Activated naive CD4-positive, alpha-beta T cell treated with anti-CD3 and anti-CD28 coated beads for 36 hours (primary cell): Measurements from ENCODE around the gene FXYD6. TPM values are rescaled to one million over a fixed set of nuclear protein-coding genes. Genes with fewer than 3 reads are reported as not detected.
A peak's percentile ranks its signal among the peaks of the same experiment; 100 is the strongest.

Source experiments
- CTCF ChIA-PET: fragments of 350-600 bp; sonication (Branson Sonifier 250); formaldehyde crosslinking; loops from one replicate; lab custom pipeline; 2021; ENCODE audit warnings: antibody characterized with exemption; lab: Charles Lee
- DNase-seq: peaks from one replicate; pipeline ENCODE4 v3.0.0-alpha.2; 2020
- H3K27ac Mint-ChIP-seq: one replicate; pipeline ENCODE4 v1.8.0; 2021; ENCODE audit warnings: mild to moderate bottlenecking, mixed read lengths
- H3K27me3 Mint-ChIP-seq: one replicate; pipeline ENCODE4 v1.8.0; 2021; ENCODE audit warnings: low read depth, mixed read lengths
- H3K36me3 Mint-ChIP-seq: one replicate; pipeline ENCODE4 v1.8.0; 2021; ENCODE audit warnings: low read depth, mixed read lengths
- H3K4me1 Mint-ChIP-seq: one replicate; pipeline ENCODE4 v1.8.0; 2021; ENCODE audit warnings: low read depth, mixed read lengths
- H3K4me3 Mint-ChIP-seq: one replicate; pipeline ENCODE4 v1.8.0; 2021; ENCODE audit warnings: mild to moderate bottlenecking, moderate library complexity, mixed read lengths
- H3K9me3 Mint-ChIP-seq: one replicate; pipeline ENCODE4 v1.8.0; 2021; ENCODE audit warnings: mixed read lengths
- intact Hi-C: fragments of 100-400 bp; cut with micrococcal nuclease; formaldehyde crosslinking; loops from one replicate; pipeline ENCODE4 v1.15.1; 2023
- total RNA-seq, 2 experiments: library from RNA; stranded (reverse); gene quantifications; one replicate each; pipeline ENCODE4 v1.2.3, GENCODE V29; 2021

FXYD6 gene
- total RNA-seq, 2 experiments from 2014 or later: not detected

DNA sequence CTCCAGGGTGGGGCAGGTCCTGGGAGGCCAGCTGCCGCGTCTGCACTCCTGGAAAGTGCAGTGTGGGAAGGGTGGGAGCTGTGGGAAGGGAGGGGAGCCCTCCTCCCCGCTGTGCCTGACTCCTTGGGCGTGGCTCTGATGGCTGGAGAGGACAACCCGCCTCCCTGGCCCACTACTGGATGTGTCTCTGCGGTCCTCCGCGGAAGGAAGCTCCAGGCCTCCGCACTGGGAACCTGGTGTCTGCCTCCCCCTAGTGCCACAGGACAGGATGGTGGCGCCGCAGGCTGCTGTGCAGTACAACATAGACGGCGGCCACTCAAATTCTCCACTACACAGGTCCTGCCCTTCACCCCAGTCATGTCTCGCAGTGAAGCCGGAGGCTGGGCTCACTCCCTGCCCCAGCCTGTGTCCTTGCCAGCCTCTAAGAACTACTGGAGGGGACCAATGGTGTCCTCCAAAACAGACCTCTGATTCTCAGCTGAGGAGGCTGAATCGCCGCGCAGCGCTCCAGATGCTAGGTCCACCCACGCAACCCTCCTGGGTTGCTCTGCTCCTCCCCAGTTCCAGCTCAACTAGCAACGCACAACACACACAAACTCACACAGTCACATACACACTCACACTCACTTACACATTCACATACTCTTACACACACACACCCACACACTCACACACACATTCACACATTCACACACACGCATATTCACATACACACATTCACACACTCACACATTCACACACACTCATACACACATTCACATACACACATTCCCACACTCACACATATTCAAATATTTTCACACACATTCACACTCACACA, 67.0 kb downstream of the FXYD6 start:
- Mint-ChIP-seq H3K36me3 (no peaks in the 10 kb centered on the region), H3K4me3 (no peak overlapping the region), H3K4me1 (peaks cover 24% of the 10 kb centered on the region), H3K27me3 (no peaks in the 10 kb centered on the region), H3K27ac (no peak overlapping the region), H3K9me3 (no peaks in the 10 kb centered on the region)
- intact Hi-C loops: loop anchor here (1.0 to 10.0 kb wide), 4 partner anchors 13 to 1035 kb away; partner anchors contain the start of gene BUD13
- peak; percentile 83 for DNase-seq
- CTCF ChIA-PET: interaction anchor here (0.6 to 11.3 kb wide), 15 partner anchors 11 to 383 kb away, joined by 3 to 258 read pairs (median 4); partner anchors contain the start of gene FXYD2

DNA sequence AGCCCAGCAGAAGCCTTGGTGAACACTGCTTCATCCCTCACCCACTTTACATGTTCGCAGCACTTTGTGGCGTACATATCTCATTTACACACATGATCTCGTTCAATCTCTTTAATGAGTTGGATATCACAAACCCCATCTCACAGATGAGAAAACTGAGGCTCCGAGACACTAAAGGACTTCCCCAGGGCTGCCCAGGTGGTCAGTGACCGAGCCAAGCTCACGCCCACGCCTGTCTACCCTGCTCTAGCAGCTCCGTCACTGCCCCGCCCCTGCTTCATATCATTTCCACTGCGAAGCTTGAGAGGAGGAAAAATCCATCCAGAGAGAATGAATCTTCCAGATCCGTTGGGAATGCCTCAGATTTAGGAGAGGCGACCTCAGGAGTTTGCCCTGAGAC, 67.7 kb downstream of the FXYD6 start:
- no peaks in the 10 kb centered on the region for H3K9me3 Mint-ChIP-seq
- intact Hi-C loops: loop anchor here (1.0 to 2.0 kb wide), 3 partner anchors 14 to 382 kb away; no protein-coding TSS in a partner anchor
- CTCF ChIA-PET: interaction anchor here (0.6 to 11.3 kb wide), 21 partner anchors 11 to 383 kb away, joined by 3 to 258 read pairs (median 5); partner anchors contain the start of genes FXYD2 and FXYD6
- no peak overlapping the region for H3K27ac Mint-ChIP-seq
- H3K27me3 Mint-ChIP-seq: no peaks in the 10 kb centered on the region
- DNase-seq: no peak
- no peak overlapping the region for H3K4me3 Mint-ChIP-seq
- H3K4me1 Mint-ChIP-seq: peaks cover 18% of the 10 kb centered on the region
- H3K36me3 Mint-ChIP-seq: no peaks in the 10 kb centered on the region

DNA sequence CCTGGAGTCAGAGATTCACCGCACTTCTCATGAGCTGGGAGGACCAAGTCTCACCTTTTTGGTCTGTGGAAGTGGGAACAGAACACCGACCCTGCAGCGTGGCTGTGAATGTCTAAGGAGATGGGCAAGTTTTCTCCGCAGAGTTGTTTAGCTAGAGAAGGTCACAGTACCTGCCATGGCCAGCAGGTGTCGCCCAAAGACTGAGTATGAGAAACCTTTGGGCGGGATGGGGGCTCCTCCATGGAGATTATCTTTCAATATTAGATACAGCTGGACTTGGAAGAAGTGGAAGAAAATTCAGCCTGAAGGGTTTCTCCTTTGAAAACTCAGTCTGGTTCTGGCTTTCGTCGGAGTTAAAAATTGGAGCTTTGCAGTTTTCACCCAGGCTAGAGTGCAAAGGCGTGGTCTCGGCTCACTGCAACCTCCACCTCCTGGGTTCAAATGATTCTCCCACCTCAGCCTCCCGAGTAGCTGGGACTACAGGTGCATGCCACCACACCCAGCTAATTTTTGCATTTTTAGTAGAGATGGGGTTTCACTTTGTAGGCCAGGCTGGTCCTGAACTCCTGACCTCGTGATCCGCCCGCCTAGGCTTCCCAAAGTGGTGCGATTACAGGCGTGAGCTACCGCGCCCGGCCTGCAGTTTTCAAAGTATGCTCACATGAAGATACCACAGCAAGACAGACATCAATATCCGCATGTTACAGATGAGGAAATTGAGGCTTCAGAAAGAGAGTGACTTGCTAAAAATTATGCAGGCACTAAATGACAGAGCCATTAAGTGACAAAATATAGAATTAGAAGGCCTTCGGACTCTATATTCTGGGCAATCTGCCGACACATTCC, 68.8 kb downstream of the FXYD6 start:
- CTCF ChIA-PET: interaction anchor here (0.6 to 11.3 kb wide), 35 partner anchors 10 to 805 kb away, joined by 3 to 258 read pairs (median 5); partner anchors contain the start of genes DSCAML1, FXYD2 and FXYD6
- no peaks in the 10 kb centered on the region for H3K9me3 Mint-ChIP-seq
- peaks cover 13% of the 10 kb centered on the region for H3K4me1 Mint-ChIP-seq
- intact Hi-C loops: loop anchor here (1.0 to 2.0 kb wide), 4 partner anchors 10 to 381 kb away; no protein-coding TSS in a partner anchor
- H3K36me3 Mint-ChIP-seq: no peaks in the 10 kb centered on the region
- DNase-seq: peak; percentile 87
- no peak overlapping the region for H3K4me3 Mint-ChIP-seq
- H3K27ac Mint-ChIP-seq: no peak overlapping the region
- no peaks in the 10 kb centered on the region for H3K27me3 Mint-ChIP-seq

DNA sequence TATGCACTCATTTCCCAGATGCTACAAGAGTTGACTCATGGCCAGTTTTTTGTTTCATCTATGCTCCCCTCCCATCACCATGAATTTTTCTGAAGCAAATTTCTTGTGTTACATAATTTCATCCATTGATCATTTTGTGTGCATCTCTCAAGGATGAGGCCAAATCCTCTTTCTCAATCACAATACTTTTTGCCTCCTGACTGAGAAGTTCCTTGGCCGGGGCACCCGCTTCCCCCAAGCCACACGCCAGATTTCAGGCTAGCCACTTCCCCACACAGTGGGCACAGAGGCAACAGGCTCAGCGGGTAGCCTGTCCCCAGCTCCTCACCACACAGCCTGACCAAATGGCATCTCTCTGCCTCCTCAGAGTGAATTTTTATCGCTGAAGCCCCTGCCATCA, 69.6 kb downstream of the FXYD6 start:
- no peak for DNase-seq
- Mint-ChIP-seq H3K27ac (no peak overlapping the region), H3K4me1 (peaks cover 13% of the 10 kb centered on the region), H3K36me3 (no peaks in the 10 kb centered on the region), H3K4me3 (no peak overlapping the region), H3K9me3 (no peaks in the 10 kb centered on the region), H3K27me3 (no peaks in the 10 kb centered on the region)
- CTCF ChIA-PET: interaction anchor here (0.6 to 11.3 kb wide), 21 partner anchors 9 to 381 kb away, joined by 3 to 258 read pairs (median 6); partner anchors contain the start of genes DSCAML1, FXYD2 and FXYD6
- intact Hi-C loops: loop anchor here (1.0 kb wide), 2 partner anchors 10 to 246 kb away; no protein-coding TSS in a partner anchor

DNA sequence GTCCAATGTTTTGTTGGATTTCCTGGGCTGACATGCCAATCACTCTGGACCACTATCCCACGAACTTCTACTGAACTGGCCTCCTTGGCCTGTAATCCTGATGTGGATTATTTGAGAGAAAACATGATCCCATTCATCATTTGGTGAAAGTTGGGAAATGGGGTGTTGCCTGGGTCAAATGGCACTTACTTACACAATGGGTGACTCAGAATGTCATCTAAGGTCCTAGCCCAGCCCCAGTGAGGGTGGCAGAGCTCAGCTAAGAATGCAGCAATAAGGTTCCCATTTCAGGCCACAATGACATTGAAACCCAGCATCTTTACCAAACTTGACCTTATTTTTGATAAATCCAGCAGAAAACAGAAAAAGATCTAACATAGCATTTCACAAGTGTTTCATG, 71.4 kb downstream of the FXYD6 start:
- Mint-ChIP-seq H3K27ac (no peak overlapping the region), H3K4me3 (no peak overlapping the region), H3K4me1 (peaks cover 13% of the 10 kb centered on the region), H3K36me3 (no peaks in the 10 kb centered on the region), H3K27me3 (no peaks in the 10 kb centered on the region), H3K9me3 (no peaks in the 10 kb centered on the region)
- intact Hi-C loops: no loop called here
- no peak for DNase-seq
- CTCF ChIA-PET: interaction anchor here (1.1 to 11.3 kb wide), 5 partner anchors 15 to 248 kb away, joined by 3 to 258 read pairs (median 7); partner anchors contain the start of gene FXYD2

DNA sequence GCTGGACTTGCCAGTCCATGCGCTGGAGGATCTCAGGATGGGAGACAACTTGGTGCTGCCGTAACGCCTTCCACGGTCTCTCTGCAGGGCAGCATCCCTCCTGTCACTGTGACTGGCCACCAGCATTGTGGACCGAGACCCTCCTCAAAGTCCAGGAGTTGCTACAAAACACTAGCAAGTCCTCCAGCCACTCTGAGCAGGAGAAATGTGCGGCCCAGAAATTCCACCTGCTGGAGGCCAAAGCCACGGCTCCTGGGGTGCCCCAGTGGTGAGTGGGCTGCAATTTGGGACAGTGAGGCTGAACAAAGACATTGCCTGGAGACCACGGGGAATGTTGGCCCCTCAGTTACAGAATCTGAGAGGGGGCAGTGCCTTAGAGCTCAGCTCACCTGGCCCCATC, 72.6 kb downstream of the FXYD6 start:
- peaks cover under 1% of the 10 kb centered on the region for H3K27me3 Mint-ChIP-seq
- intact Hi-C loops: no loop called here

DNA sequence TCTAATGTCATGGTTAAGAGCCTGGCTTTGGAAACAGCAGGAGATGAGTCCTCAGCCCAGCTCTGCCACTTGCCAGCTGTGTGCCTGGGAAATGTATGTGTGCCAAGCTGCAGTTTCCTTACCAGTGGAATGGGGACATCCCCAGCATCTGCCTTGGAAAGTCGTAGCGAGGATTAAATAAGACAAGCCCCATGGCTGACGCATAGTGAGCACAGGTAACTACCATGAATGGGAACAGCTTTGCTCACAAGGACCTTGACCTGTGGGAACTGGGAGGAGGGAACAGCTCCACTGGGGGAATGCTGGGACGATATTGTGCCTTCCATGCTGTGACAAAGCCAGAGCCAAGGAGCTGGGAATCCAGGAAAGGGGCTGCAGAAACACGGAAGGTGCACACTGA, 76.8 kb downstream of the FXYD6 start:
- no peak overlapping the region for H3K4me3 Mint-ChIP-seq
- H3K27ac Mint-ChIP-seq: no peak overlapping the region
- no peaks in the 10 kb centered on the region for H3K9me3 Mint-ChIP-seq
- intact Hi-C loops: no loop called here
- CTCF ChIA-PET: interaction anchor here (1.5 to 2.7 kb wide), 2 partner anchors 8 to 43 kb away, joined by 3 to 15 read pairs; no protein-coding TSS in a partner anchor
- H3K27me3 Mint-ChIP-seq: peaks cover 25% of the 10 kb centered on the region
- DNase-seq: no peak
- no peaks in the 10 kb centered on the region for H3K36me3 Mint-ChIP-seq
- H3K4me1 Mint-ChIP-seq: peaks cover 15% of the 10 kb centered on the region

More for the DNA sequence above, 72.6 kb downstream of the FXYD6 start:
- Mint-ChIP-seq H3K4me1 (peaks cover 3% of the 10 kb centered on the region), H3K4me3 (no peak overlapping the region), H3K27ac (no peak overlapping the region), H3K9me3 (no peaks in the 10 kb centered on the region), H3K36me3 (no peaks in the 10 kb centered on the region)
- no peak for DNase-seq
- CTCF ChIA-PET: interaction anchor here (2.5 to 11.3 kb wide), 2 partner anchors 16 to 143 kb away, joined by 7 to 258 read pairs; partner anchors contain the start of gene FXYD2

DNA sequence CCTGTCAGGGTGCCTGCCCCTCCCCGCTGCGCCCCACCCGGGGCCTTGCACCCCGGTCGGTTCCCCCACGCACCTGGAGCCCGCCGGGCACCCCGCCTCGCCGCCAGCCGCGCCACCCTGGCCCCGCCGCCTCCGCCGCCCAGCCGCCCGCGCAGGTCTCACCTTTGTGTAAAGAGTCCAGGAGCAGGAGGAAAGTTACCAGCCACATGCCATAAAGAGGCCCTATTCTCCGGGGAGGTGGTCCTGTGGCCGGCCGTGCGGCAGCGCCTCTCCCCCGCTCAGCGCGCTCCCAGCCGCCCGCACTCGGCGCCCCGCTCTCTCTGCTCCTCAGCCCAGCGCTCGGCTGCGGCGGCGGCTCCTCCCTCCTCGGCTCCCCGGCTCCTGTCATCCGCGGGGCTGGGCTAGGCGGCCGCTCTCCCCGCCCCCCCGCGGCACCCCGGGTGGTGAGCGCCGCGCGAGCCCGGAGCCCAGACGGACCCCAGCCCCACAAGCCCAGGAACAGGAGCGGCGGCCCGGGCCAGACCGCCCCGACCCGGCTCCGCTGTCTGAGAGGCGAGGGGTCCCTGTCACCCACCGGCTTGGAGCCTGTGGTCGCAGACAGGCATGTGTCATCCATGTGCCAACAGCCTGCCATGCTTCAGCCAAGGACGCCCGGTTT, 79.5 kb downstream of the FXYD6 start, which contains the start of gene DSCAML1:
Gene DSCAML1, minus strand, starts transcription at position 345 of the 658 bp plus-strand sequence. Its CDS starts 137 bp downstream, at position 208.
- CTCF ChIA-PET: interaction anchor here (1.4 to 2.7 kb wide), 2 partner anchors 11 to 12 kb away, joined by 6 to 15 read pairs; no protein-coding TSS in a partner anchor
- H3K27me3 Mint-ChIP-seq: peaks cover 45% of the 10 kb centered on the region
- peaks cover 15% of the 10 kb centered on the region for H3K4me1 Mint-ChIP-seq
- DNase-seq: peak; percentile 32
- peak within 1 kb of the TSS; percentile 43 for H3K4me3 Mint-ChIP-seq
- H3K9me3 Mint-ChIP-seq: no peaks in the 10 kb centered on the region
- H3K27ac Mint-ChIP-seq: no peak within 1 kb of the TSS
- intact Hi-C loops: no loop called here
- H3K36me3 Mint-ChIP-seq: no peaks in the 10 kb centered on the region

DNA sequence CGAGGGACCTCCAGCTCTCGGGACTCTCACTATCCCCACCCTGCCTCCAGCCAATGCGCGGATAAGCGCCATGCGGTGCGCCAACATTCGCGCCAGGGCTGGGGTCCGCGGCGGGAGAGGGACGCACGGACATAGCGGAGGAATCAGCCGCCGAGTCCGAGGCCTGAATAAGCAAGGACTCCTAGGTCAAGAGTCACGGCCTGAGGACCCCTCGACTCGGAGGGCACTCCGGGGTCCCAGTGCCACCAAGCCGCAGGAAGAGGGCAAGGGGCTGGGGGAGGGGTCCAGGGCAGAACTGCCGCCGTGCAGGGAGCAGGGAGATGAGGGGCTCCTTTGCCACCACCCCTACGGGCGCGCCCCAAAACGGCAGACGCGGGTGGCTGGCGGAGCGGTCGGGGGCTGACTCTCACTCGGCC, 80.0 kb downstream of the FXYD6 start:
- intact Hi-C loops: no loop called here
- no peak overlapping the region for H3K4me3 Mint-ChIP-seq
- H3K27ac Mint-ChIP-seq: no peak overlapping the region
- H3K9me3 Mint-ChIP-seq: no peaks in the 10 kb centered on the region
- CTCF ChIA-PET: interaction anchor here (1.0 kb wide), 1 partner anchor 256 kb away, joined by 3 read pairs; no protein-coding TSS in a partner anchor
- peaks cover 15% of the 10 kb centered on the region for H3K4me1 Mint-ChIP-seq
- DNase-seq: no peak
- no peaks in the 10 kb centered on the region for H3K36me3 Mint-ChIP-seq
- H3K27me3 Mint-ChIP-seq: peaks cover 49% of the 10 kb centered on the region

DNA sequence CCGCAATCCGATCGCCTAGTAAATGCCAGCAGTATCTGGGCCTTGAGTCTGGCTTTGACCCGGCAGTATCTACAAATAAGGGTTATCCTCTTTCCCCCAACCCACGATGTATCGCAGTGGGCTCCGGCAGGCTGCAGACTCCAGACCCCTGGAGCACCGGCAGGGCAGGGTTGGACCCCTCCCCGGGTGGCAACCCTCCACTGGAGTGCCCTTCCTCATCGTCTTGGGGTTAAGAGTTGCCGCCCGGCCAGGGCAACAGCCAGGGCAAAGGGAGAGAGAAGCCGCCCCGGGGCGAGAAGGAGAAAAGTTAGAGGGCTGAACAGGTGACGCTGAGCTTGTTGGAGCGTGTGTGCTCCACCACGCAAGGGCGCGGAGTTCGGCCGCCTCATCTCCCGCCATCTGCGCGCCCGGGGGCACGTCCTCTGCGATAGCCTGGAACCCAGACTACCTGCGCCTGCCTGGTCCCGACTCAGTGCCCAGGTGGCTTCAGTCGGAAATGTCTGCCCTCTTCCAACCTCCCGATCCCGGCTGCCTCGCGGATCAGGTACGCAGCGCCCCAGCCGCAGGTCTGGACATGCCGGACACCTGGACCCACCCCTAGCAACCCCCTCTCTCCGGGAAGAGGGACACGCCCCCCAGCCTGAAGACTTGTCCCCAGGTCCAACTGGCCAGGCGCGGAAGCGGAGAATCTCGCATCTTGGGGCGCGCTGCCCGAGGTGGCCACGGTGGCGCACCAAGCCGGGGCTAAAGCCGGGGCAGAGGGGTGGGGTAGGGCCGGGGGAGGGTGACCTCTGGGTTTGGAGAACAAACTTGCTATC, 80.6 kb downstream of the FXYD6 start:
- CTCF ChIA-PET: interaction anchor here (1.0 kb wide), 1 partner anchor 257 kb away, joined by 3 read pairs; no protein-coding TSS in a partner anchor
- Mint-ChIP-seq H3K4me3 (peak overlapping the region; percentile 43), H3K27me3 (peaks cover 51% of the 10 kb centered on the region)

More for the DNA sequence above, 80.6 kb downstream of the FXYD6 start:
- Mint-ChIP-seq H3K9me3 (no peaks in the 10 kb centered on the region), H3K36me3 (no peaks in the 10 kb centered on the region), H3K4me1 (peaks cover 15% of the 10 kb centered on the region), H3K27ac (no peak overlapping the region)
- intact Hi-C loops: no loop called here
- no peak for DNase-seq
